GM23248 (cell line): ENCODE results near the gene FXYD6. TPM values are rescaled to one million over a fixed set of nuclear protein-coding genes. Genes with fewer than 3 reads are reported as not detected.

ENCODE experiments used
- DNase-seq: peaks from one replicate; pipeline ENCODE4 v3.0.0-alpha.2; 2015
- H2AFZ ChIP-seq: fragments of 200-600 bp; sonication (generic); 2 replicates; pipeline ENCODE4 v1.6.1; 2016; ENCODE audit warnings: antibody characterized with exemption
- H3F3A ChIP-seq: fragments of 200-600 bp; sonication (generic); 2 replicates; pipeline ENCODE4 v1.6.1; 2016; ENCODE audit warnings: mild to moderate bottlenecking, antibody characterized with exemption, mixed run types; ENCODE audit not compliant: insufficient read depth
- H3K27ac ChIP-seq: fragments of 200-600 bp; sonication (generic); 2 replicates; pipeline ENCODE4 v1.5.1; 2016; ENCODE audit warnings: mild to moderate bottlenecking
- H3K27me3 ChIP-seq: fragments of 200-600 bp; sonication (generic); replicated peaks from 2 replicates; pipeline ENCODE4 v1.6.1; 2016; ENCODE audit warnings: mild to moderate bottlenecking; ENCODE audit not compliant: insufficient read depth
- H3K36me3 ChIP-seq: fragments of 200-600 bp; sonication (generic); 2 replicates; pipeline ENCODE4 v1.6.1; 2016; ENCODE audit warnings: low read depth, mild to moderate bottlenecking
- H3K4me1 ChIP-seq: fragments of 200-600 bp; sonication (generic); 2 replicates; pipeline ENCODE4 v1.6.1; 2016; ENCODE audit warnings: mild to moderate bottlenecking; ENCODE audit not compliant: insufficient read depth
- H3K4me2 ChIP-seq: fragments of 200-600 bp; sonication (generic); one replicate; pipeline ENCODE4 v1.6.1; 2016; ENCODE audit warnings: mild to moderate bottlenecking; ENCODE audit not compliant: unreplicated experiment
- H3K4me3 ChIP-seq: fragments of 200-600 bp; sonication (generic); 2 replicates; pipeline ENCODE4 v1.5.1; 2016; ENCODE audit warnings: mild to moderate bottlenecking
- H3K79me2 ChIP-seq: fragments of 200-600 bp; sonication (generic); 2 replicates; pipeline ENCODE4 v1.6.1; 2016; ENCODE audit warnings: mild to moderate bottlenecking; ENCODE audit not compliant: insufficient read depth
- H3K9ac ChIP-seq: fragments of 200-600 bp; sonication (generic); 2 replicates; pipeline ENCODE4 v1.6.1; 2016; ENCODE audit warnings: mild to moderate bottlenecking
- H3K9me2 ChIP-seq: fragments of 200-600 bp; sonication (generic); 2 replicates; pipeline ENCODE4 v1.6.1; 2016; ENCODE audit warnings: mixed run types, mild to moderate bottlenecking, moderate library complexity; ENCODE audit not compliant: insufficient read depth
- H3K9me3 ChIP-seq: fragments of 200-600 bp; sonication (generic); one replicate; pipeline ENCODE4 v1.6.1; 2017; ENCODE audit warnings: low read depth
- H4K20me1 ChIP-seq: fragments of 200-600 bp; sonication (generic); 2 replicates; pipeline ENCODE4 v1.6.0; 2016; ENCODE audit not compliant: insufficient read depth
- EZH2 ChIP-seq: fragments of 200-600 bp; sonication (generic); IDR thresholded peaks from 2 replicates; pipeline ENCODE4 v1.6.1; 2018; ENCODE audit warnings: antibody characterized with exemption, mild to moderate bottlenecking; ENCODE audit not compliant: insufficient read depth, poor library complexity, severe bottlenecking
- EZH2phosphoT487 ChIP-seq: fragments of 200-600 bp; sonication (generic); IDR thresholded peaks from 2 replicates; pipeline ENCODE4 v1.6.1; 2018; ENCODE audit warnings: antibody characterized with exemption, moderate library complexity, mild to moderate bottlenecking, low read depth; ENCODE audit not compliant: insufficient read depth
- WGBS, 2 experiments: methylation state at CpG; one replicate each; pipeline ENCODE4 v1.1.6; 2015 to 2017; ENCODE audit warnings: low lambda C conversion rate in 2 of 2, low coverage in 1 of 2; ENCODE audit errors: missing lambda C conversion rate in 2 of 2; 5-methylcytosine and 5-hydroxymethylcytosine counted together
- in situ Hi-C: fragments of 300-500 bp; cut with MboI; formaldehyde crosslinking; loops from 2 replicates; pipeline ENCODE4 v1.15.0; 2020
- polyA plus RNA-seq: library from polyadenylated mRNA; unstranded; fragments of >200 nt; fragmentation: Nextera tagmentation; extraction: Ambion mirVana; gene quantifications from 2 replicates; pipeline ENCODE4 v1.2.1, GENCODE V29; 2016
- total RNA-seq: library from RNA; depleted of rRNA; stranded (reverse); fragments of >200 nt; shearing (Covaris generic); gene quantifications from 2 replicates; pipeline ENCODE4 v1.2.3, GENCODE V29; 2014; rRNA removed

FXYD6 gene
- total and polyA plus RNA-seq, 2 experiments from 2014 or later: not detected

DNA sequence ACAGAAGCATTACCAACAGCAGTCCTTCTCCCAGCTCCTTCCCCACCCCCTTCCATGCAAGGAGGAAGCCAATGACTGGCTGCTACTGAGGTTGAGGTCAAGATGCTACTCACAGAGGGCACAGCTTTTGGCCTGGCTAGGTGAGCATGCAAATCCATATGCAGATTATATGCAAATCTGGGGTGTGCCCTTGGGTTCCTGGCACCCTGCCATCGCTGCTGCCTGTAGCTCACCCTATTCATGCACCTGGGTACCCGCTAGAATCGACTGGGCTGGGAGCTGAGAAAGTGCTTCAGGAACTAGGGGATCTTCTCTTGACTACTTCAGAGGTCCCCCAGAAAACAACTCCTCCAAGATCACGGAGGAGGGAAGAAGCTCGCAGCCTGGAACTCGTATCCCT lies 83.5 kb downstream of the FXYD6 start:
- H3K36me3 ChIP-seq: no peaks in the 10 kb centered on the region
- 71 to 74% methylated on average over 6 of the region's 6 CpGs for WGBS, 2 experiments
- no peaks in the 10 kb centered on the region for H4K20me1 ChIP-seq
- no peak overlapping the region for H3K4me2 ChIP-seq
- no peaks in the 10 kb centered on the region for H3K4me1 ChIP-seq
- H3K27me3 ChIP-seq: peaks cover 36% of the 10 kb centered on the region
- DNase-seq: no peak
- H3F3A ChIP-seq: no peaks in the 10 kb centered on the region
- TF ChIP-seq EZH2 (no peak), EZH2phosphoT487 (no peak)
- no peaks in the 10 kb centered on the region for H3K9me2 ChIP-seq
- no peak overlapping the region for H3K4me3 ChIP-seq
- H3K79me2 ChIP-seq: no peaks in the 10 kb centered on the region
- H2AFZ ChIP-seq: no peak overlapping the region
- in situ Hi-C loops: no loop called here
- H3K9ac ChIP-seq: no peak overlapping the region
- no peaks in the 10 kb centered on the region for H3K9me3 ChIP-seq
- no peak overlapping the region for H3K27ac ChIP-seq

DNA sequence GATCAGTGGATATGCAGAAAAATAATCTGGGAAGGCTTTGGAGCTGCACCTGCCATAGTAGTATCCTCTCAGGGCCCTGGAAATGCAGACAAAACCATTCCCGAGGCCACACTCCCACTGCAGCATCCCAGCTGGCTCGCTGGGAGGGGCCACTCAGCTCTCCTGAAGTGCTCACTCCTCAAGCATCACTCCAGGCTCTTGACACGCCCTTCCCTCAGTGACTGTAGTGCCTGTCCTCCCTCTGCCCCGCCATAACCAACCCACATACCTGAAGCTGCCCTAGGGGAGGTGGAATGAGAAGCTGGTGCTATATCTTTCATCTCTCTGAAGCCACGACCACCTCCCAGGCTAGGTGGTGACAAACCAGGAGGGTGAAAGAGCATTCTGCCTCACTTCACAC lies 84.2 kb downstream of the FXYD6 start:
- no peak for TF ChIP-seq EZH2
- TF ChIP-seq EZH2phosphoT487: no peak
- H4K20me1 ChIP-seq: no peaks in the 10 kb centered on the region
- no peaks in the 10 kb centered on the region for H3K36me3 ChIP-seq
- H3K9me2 ChIP-seq: no peaks in the 10 kb centered on the region
- in situ Hi-C loops: no loop called here
- DNase-seq: no peak
- no peak overlapping the region for H2AFZ ChIP-seq
- H3K79me2 ChIP-seq: no peaks in the 10 kb centered on the region
- H3K9me3 ChIP-seq: no peaks in the 10 kb centered on the region
- WGBS, 2 experiments: 32 to 33% methylated on average over 5 of the region's 5 CpGs
- H3K27ac ChIP-seq: no peak overlapping the region
- H3K27me3 ChIP-seq: peaks cover 33% of the 10 kb centered on the region
- H3K4me1 ChIP-seq: no peaks in the 10 kb centered on the region
- H3K4me3 ChIP-seq: no peak overlapping the region
- H3K4me2 ChIP-seq: no peak overlapping the region
- H3K9ac ChIP-seq: no peak overlapping the region
- no peaks in the 10 kb centered on the region for H3F3A ChIP-seq

DNA sequence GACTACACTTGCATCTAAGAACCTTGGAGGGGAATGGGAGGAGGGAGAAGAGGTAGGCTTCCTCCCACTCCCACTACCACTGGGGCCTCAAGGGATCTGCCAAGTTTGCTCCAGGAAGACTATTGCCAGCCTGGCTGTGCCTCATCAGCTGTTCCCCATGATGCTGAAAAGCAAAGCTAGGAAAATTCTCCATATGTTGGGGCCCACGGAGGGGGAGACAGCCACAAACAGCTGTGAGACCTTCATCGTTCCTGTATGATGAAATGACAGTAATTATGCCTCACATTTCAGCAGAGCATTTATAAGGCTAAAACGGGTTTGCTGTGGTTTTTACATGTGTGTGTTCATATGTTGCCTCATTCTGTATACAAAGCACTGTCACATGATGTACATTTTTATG lies 86.2 kb downstream of the FXYD6 start:
- no peak overlapping the region for H3K4me2 ChIP-seq
- no peak for TF ChIP-seq EZH2phosphoT487
- TF ChIP-seq EZH2: no peak
- H3K4me3 ChIP-seq: no peak overlapping the region

DNA sequence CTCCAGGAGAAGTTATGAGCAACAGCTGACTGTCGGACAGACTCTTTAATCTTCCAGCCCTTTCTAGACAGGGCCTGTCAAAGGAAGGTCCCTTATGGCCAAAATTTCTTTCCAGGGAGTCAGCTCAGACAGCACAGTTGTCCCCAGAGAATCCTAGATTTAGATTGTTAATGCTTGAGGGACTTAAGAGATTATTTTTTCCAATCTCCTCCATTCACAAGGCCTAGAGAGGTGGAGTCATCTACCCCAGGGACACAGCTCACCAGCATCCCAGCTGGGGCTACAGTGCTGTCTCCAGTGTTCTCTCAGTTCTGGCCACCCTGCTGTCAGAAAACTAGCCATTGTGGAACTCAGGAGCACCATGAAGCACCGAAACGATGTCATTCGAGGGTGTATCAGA lies 87.2 kb downstream of the FXYD6 start:
- Histone ChIP-seq H3K27me3 (peaks cover 14% of the 10 kb centered on the region; the same call in 1 of the 2 replicates), H3K79me2 (no peaks in the 10 kb centered on the region), H3K27ac (no peak overlapping the region), H2AFZ (no peak overlapping the region), H4K20me1 (no peaks in the 10 kb centered on the region), H3K9me3 (no peaks in the 10 kb centered on the region), H3K36me3 (no peaks in the 10 kb centered on the region), H3K4me2 (no peak overlapping the region), H3K4me3 (no peak overlapping the region), H3K9me2 (no peaks in the 10 kb centered on the region), H3K4me1 (no peaks in the 10 kb centered on the region), H3F3A (no peaks in the 10 kb centered on the region), H3K9ac (no peak overlapping the region)
- no peak for DNase-seq
- in situ Hi-C loops: no loop called here
- 57 to 67% methylated on average over 4 of the region's 4 CpGs for WGBS, 2 experiments
- no peak for TF ChIP-seq EZH2
- TF ChIP-seq EZH2phosphoT487: no peak

More for the DNA sequence above, 86.2 kb downstream of the FXYD6 start:
- no peaks in the 10 kb centered on the region for H3K9me3 ChIP-seq
- no peak overlapping the region for H2AFZ ChIP-seq
- no peaks in the 10 kb centered on the region for H3K4me1 ChIP-seq
- H3K27me3 ChIP-seq: peaks cover 20% of the 10 kb centered on the region; the same call in 1 of the 2 replicates
- no peak overlapping the region for H3K27ac ChIP-seq
- no peaks in the 10 kb centered on the region for H3K79me2 ChIP-seq
- in situ Hi-C loops: no loop called here
- 21 to 22% methylated on average over 3 of the region's 3 CpGs for WGBS, 2 experiments
- H3K9ac ChIP-seq: no peak overlapping the region
- H3K36me3 ChIP-seq: no peaks in the 10 kb centered on the region
- no peaks in the 10 kb centered on the region for H3K9me2 ChIP-seq
- DNase-seq: no peak
- H4K20me1 ChIP-seq: no peaks in the 10 kb centered on the region
- no peaks in the 10 kb centered on the region for H3F3A ChIP-seq

Other genes starting within 250 kb of the FXYD6 start
- gene DSCAML1, start 79.4 kb downstream of the FXYD6 start, total RNA-seq: not detected in 2 replicates
- gene DSCAML1, start 79.4 kb downstream of the FXYD6 start, polyA plus RNA-seq: not detected in 2 replicates
- gene FXYD2, start 51.9 kb downstream of the FXYD6 start, total RNA-seq: not detected in 2 replicates
- gene FXYD2, start 51.9 kb downstream of the FXYD6 start, polyA plus RNA-seq: not detected in 2 replicates
- gene TMPRSS13, start 52.7 kb upstream of the FXYD6 start, total RNA-seq: not detected in 2 replicates
- not detected in 2 replicates for gene TMPRSS13, start 52.7 kb upstream of the FXYD6 start, polyA plus RNA-seq
- gene IL10RA, start 109.7 kb upstream of the FXYD6 start, total RNA-seq: not detected in 2 replicates
- gene IL10RA, start 109.7 kb upstream of the FXYD6 start, polyA plus RNA-seq: not detected in 2 replicates
- gene TMPRSS4, start 200.4 kb upstream of the FXYD6 start, total RNA-seq: not detected in 2 replicates
- not detected in 2 replicates for gene TMPRSS4, start 200.4 kb upstream of the FXYD6 start, polyA plus RNA-seq
- not detected in 2 replicates for gene SMIM35, start 210.3 kb upstream of the FXYD6 start, total RNA-seq
- not detected in 2 replicates for gene SMIM35, start 210.3 kb upstream of the FXYD6 start, polyA plus RNA-seq